WTC11 (cell line): ENCODE data around the gene ZFR. TPM values are rescaled to one million over a fixed set of nuclear protein-coding genes. Genes with fewer than 3 reads are reported as not detected.

ENCODE experiments used
- ATAC-seq: fragments of 200-7000 bp; cut with Tn5 transposase; 2 replicates; pipeline ENCODE4 v1.10.0; 2021; ENCODE audit warnings: mild to moderate bottlenecking, moderate library complexity
- CTCF ChIA-PET: fragments of 300-600 bp; sonication (Branson Sonifier 250); formaldehyde crosslinking; loops from one replicate; lab custom pipeline; 2021; ENCODE audit warnings: antibody characterized with exemption; lab: Charles Lee
- POLR2A ChIA-PET: fragments of 350-600 bp; sonication (Branson Sonifier 250); formaldehyde crosslinking; loops from one replicate; lab custom pipeline; 2021; ENCODE audit warnings: antibody characterized with exemption; lab: Charles Lee
- DNase-seq: peaks from one replicate; pipeline ENCODE4 v3.0.0; 2021; ENCODE audit warnings: low spot score
- H3K27ac Mint-ChIP-seq: 2 replicates; pipeline ENCODE4 v1.8.0; 2021; ENCODE audit warnings: mixed read lengths
- H3K27me3 Mint-ChIP-seq: 2 replicates; pipeline ENCODE4 v1.8.0; 2021; ENCODE audit warnings: low read depth, mild to moderate bottlenecking, moderate library complexity, mixed read lengths
- H3K36me3 Mint-ChIP-seq: 2 replicates; pipeline ENCODE4 v1.8.0; 2021; ENCODE audit warnings: mixed read lengths
- H3K4me1 Mint-ChIP-seq: 2 replicates; pipeline ENCODE4 v1.8.0; 2022; ENCODE audit warnings: mixed read lengths
- H3K4me3 Mint-ChIP-seq: 2 replicates; pipeline ENCODE4 v1.8.0; 2021; ENCODE audit warnings: mild to moderate bottlenecking, moderate library complexity, mixed read lengths
- H3K9me3 Mint-ChIP-seq: 2 replicates; pipeline ENCODE4 v1.8.0; 2021; ENCODE audit warnings: mixed read lengths
- ARID4B ChIP-seq: sonication (generic); formaldehyde crosslinking; IDR thresholded peaks from 2 replicates; pipeline ENCODE4 v1.8.0; 2023; ENCODE audit warnings: missing genetic modification reagents, mild to moderate bottlenecking, borderline replicate concordance
- CBFB ChIP-seq: sonication (generic); formaldehyde crosslinking; IDR thresholded peaks from 2 replicates; pipeline ENCODE4 v1.8.1; 2022; ENCODE audit warnings: mild to moderate bottlenecking, low read depth, missing genetic modification reagents
- CREM ChIP-seq: sonication (generic); formaldehyde crosslinking; IDR thresholded peaks from 2 replicates; pipeline ENCODE4 v1.8.1; 2022; ENCODE audit warnings: mild to moderate bottlenecking, missing genetic modification reagents, moderate library complexity
- FOXP1 ChIP-seq: sonication (generic); formaldehyde crosslinking; IDR thresholded peaks from 2 replicates; pipeline ENCODE4 v1.8.0; 2022; ENCODE audit warnings: missing genetic modification reagents, mild to moderate bottlenecking, moderate library complexity, borderline replicate concordance
- GTF2I ChIP-seq: fragments of 250-450 bp; sonication (Bioruptor Pico); conservative IDR thresholded peaks from 2 replicates; pipeline ENCODE4 v1.4.0; 2021; ENCODE audit warnings: mild to moderate bottlenecking
- IRF1 ChIP-seq: sonication (generic); formaldehyde crosslinking; IDR thresholded peaks from 2 replicates; pipeline ENCODE4 v1.8.0; 2023; ENCODE audit warnings: missing genetic modification reagents
- IRF2 ChIP-seq: sonication (generic); formaldehyde crosslinking; IDR thresholded peaks from 2 replicates; pipeline ENCODE4 v1.8.0; 2022; ENCODE audit warnings: low read depth, missing genetic modification reagents, borderline replicate concordance
- NR2C2 ChIP-seq: sonication (generic); formaldehyde crosslinking; IDR thresholded peaks from 2 replicates; pipeline ENCODE4 v1.8.0; 2022; ENCODE audit warnings: mild to moderate bottlenecking, missing genetic modification reagents
- RORB ChIP-seq: fragments of 250-450 bp; sonication (Bioruptor Pico); IDR thresholded peaks from 2 replicates; pipeline ENCODE4 v1.9.0; 2021; ENCODE audit warnings: mild to moderate bottlenecking
- TCF7 ChIP-seq: sonication (generic); formaldehyde crosslinking; IDR thresholded peaks from 2 replicates; pipeline ENCODE4 v1.8.0; 2022; ENCODE audit warnings: mild to moderate bottlenecking, low read depth, missing genetic modification reagents, moderate library complexity
- TEAD4 ChIP-seq: sonication (generic); formaldehyde crosslinking; IDR thresholded peaks from 2 replicates; pipeline ENCODE4 v1.8.0; 2022; ENCODE audit warnings: mild to moderate bottlenecking, missing genetic modification reagents
- ZBTB21 ChIP-seq: sonication (generic); formaldehyde crosslinking; IDR thresholded peaks from 2 replicates; pipeline ENCODE4 v1.8.1; 2023; ENCODE audit warnings: mild to moderate bottlenecking, missing genetic modification reagents, borderline replicate concordance
- ZNF138 ChIP-seq: sonication (generic); formaldehyde crosslinking; conservative IDR thresholded peaks from 2 replicates; pipeline ENCODE4 v1.8.1; 2022; ENCODE audit warnings: mild to moderate bottlenecking, moderate library complexity, missing genetic modification reagents
- ZNF232 ChIP-seq: sonication (generic); formaldehyde crosslinking; IDR thresholded peaks from 2 replicates; pipeline ENCODE4 v1.8.0; 2022; ENCODE audit warnings: mild to moderate bottlenecking, missing genetic modification reagents
- total RNA-seq: library from RNA; stranded (reverse); gene quantifications from 3 replicates; pipeline ENCODE4 v1.2.3, GENCODE V29; 2021
- TF ChIP-seq, protein P1 (sequence below): sonication (generic); formaldehyde crosslinking; conservative IDR thresholded peaks from 2 replicates; pipeline ENCODE4 v1.8.1; 2023; ENCODE audit warnings: mild to moderate bottlenecking, low read depth, missing genetic modification reagents, moderate library complexity
- TF ChIP-seq, protein P2 (sequence below): fragments of 250-450 bp; sonication (Bioruptor Pico); IDR thresholded peaks from 2 replicates; pipeline ENCODE4 v1.9.0; 2021; ENCODE audit warnings: mild to moderate bottlenecking, borderline replicate concordance
- TF ChIP-seq, protein P3 (sequence below): fragments of 250-450 bp; sonication (Bioruptor Pico); conservative IDR thresholded peaks from 2 replicates; pipeline ENCODE4 v1.9.0; 2021; ENCODE audit warnings: mild to moderate bottlenecking
- TF ChIP-seq, protein P4 (sequence below): sonication (generic); formaldehyde crosslinking; IDR thresholded peaks from 2 replicates; pipeline ENCODE4 v1.8.1; 2023; ENCODE audit warnings: mild to moderate bottlenecking, missing genetic modification reagents, moderate library complexity
- TF ChIP-seq, protein P5 (sequence below): sonication (generic); formaldehyde crosslinking; IDR thresholded peaks from 2 replicates; pipeline ENCODE4 v1.8.1; 2023; ENCODE audit warnings: mild to moderate bottlenecking, missing genetic modification reagents, moderate library complexity

Gene ZFR
- total RNA-seq, 1 experiment from 2014 or later = 64.5 TPM

- TF ChIP-seq ARID4B = no peak
- no peak for TF ChIP-seq TEAD4
- no peak for TF ChIP-seq FOXP1 (CRISPR knock-in tag)
Measured at GRCh38 chr5:32474209-32474854, 29.8 kb upstream of the ZFR start (continued).

DNA sequence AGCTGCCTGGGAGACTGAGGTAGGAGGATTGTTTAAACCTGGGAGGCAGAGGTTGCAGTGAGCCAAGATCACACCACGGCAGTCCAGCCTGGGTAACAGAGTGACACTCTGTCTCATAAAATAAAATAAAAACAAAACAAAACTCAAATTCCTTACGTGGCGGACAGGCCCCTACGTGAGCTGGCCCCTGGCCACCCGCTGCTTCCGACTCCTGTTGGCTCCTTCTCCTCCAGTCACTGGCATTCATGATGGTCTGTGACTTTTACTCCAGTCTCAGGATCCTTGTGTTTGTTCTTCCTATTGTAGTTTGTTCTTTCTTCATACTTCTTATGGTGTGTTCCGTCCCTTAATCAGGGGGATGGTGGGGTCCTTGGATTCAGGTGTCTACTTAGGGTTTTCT lies 28.5 kb upstream of the ZFR start:
- no peak for DNase-seq
- CTCF ChIA-PET = interaction anchor here (1.8 kb wide), 1 partner anchor 17 kb away, joined by 15 read pairs; no protein-coding TSS in a partner anchor
- Mint-ChIP-seq H3K36me3 (no peaks in the 10 kb centered on the region), H3K27me3 (peaks cover 3% of the 10 kb centered on the region), H3K4me3 (no peak overlapping the region), H3K27ac (no peak overlapping the region), H3K4me1 (peaks cover 19% of the 10 kb centered on the region), H3K9me3 (peaks cover 7% of the 10 kb centered on the region; the same call in 1 of the 2 replicates)
- no peak for TF ChIP-seq ZNF232 (CRISPR knock-in tag)
- TF ChIP-seq RORB (CRISPR knock-in tag) = no peak
- no peak for TF ChIP-seq IRF2 (CRISPR knock-in tag)
- TF ChIP-seq NR2C2 (CRISPR knock-in tag) = no peak
- TF ChIP-seq ZNF138 (CRISPR knock-in tag) = no peak
- TF ChIP-seq, protein P1, sequence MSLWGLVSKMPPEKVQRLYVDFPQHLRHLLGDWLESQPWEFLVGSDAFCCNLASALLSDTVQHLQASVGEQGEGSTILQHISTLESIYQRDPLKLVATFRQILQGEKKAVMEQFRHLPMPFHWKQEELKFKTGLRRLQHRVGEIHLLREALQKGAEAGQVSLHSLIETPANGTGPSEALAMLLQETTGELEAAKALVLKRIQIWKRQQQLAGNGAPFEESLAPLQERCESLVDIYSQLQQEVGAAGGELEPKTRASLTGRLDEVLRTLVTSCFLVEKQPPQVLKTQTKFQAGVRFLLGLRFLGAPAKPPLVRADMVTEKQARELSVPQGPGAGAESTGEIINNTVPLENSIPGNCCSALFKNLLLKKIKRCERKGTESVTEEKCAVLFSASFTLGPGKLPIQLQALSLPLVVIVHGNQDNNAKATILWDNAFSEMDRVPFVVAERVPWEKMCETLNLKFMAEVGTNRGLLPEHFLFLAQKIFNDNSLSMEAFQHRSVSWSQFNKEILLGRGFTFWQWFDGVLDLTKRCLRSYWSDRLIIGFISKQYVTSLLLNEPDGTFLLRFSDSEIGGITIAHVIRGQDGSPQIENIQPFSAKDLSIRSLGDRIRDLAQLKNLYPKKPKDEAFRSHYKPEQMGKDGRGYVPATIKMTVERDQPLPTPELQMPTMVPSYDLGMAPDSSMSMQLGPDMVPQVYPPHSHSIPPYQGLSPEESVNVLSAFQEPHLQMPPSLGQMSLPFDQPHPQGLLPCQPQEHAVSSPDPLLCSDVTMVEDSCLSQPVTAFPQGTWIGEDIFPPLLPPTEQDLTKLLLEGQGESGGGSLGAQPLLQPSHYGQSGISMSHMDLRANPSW (CRISPR knock-in tag) = no peak
- TF ChIP-seq CREM = no peak
- TF ChIP-seq, protein P2, sequence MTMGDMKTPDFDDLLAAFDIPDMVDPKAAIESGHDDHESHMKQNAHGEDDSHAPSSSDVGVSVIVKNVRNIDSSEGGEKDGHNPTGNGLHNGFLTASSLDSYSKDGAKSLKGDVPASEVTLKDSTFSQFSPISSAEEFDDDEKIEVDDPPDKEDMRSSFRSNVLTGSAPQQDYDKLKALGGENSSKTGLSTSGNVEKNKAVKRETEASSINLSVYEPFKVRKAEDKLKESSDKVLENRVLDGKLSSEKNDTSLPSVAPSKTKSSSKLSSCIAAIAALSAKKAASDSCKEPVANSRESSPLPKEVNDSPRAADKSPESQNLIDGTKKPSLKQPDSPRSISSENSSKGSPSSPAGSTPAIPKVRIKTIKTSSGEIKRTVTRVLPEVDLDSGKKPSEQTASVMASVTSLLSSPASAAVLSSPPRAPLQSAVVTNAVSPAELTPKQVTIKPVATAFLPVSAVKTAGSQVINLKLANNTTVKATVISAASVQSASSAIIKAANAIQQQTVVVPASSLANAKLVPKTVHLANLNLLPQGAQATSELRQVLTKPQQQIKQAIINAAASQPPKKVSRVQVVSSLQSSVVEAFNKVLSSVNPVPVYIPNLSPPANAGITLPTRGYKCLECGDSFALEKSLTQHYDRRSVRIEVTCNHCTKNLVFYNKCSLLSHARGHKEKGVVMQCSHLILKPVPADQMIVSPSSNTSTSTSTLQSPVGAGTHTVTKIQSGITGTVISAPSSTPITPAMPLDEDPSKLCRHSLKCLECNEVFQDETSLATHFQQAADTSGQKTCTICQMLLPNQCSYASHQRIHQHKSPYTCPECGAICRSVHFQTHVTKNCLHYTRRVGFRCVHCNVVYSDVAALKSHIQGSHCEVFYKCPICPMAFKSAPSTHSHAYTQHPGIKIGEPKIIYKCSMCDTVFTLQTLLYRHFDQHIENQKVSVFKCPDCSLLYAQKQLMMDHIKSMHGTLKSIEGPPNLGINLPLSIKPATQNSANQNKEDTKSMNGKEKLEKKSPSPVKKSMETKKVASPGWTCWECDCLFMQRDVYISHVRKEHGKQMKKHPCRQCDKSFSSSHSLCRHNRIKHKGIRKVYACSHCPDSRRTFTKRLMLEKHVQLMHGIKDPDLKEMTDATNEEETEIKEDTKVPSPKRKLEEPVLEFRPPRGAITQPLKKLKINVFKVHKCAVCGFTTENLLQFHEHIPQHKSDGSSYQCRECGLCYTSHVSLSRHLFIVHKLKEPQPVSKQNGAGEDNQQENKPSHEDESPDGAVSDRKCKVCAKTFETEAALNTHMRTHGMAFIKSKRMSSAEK (CRISPR knock-in tag) = no peak
- TF ChIP-seq, protein P3, sequence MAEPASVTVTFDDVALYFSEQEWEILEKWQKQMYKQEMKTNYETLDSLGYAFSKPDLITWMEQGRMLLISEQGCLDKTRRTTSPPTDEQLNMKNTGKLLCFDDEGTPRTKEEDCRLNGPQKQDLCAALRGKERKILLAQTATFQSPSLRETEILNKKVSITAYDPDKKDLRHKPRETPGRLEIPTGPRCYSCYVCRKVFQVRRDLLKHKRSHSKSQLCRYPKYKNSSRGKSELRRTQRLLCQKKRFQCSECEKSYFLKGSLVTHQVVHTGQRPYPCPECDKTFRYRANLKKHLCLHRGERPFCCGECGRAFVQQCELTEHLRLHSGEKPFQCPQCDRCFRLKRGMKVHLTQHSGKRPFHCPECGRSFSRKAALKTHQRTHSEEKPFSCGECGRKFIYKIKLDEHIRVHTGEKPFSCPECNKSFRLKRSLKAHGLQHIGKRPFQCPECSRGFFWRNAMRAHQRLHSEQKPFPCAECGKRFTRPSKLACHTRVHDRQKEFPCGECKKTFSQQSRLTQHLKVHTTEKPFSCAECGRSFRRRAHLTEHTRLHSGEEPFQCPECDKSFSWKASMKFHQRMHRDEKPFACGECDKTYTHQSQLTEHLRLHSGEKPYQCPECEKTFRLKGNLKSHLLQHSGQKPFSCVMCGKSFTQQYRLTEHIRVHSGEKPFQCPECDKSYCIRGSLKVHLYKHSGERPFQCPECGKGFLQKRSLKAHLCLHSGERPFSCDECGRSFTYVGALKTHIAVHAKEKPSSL (CRISPR knock-in tag) = no peak
- TF ChIP-seq CBFB (CRISPR knock-in tag) = no peak
- TF ChIP-seq, protein P4, sequence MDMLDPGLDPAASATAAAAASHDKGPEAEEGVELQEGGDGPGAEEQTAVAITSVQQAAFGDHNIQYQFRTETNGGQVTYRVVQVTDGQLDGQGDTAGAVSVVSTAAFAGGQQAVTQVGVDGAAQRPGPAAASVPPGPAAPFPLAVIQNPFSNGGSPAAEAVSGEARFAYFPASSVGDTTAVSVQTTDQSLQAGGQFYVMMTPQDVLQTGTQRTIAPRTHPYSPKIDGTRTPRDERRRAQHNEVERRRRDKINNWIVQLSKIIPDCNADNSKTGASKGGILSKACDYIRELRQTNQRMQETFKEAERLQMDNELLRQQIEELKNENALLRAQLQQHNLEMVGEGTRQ (CRISPR knock-in tag) = no peak
- no peak for TF ChIP-seq ZBTB21 (CRISPR knock-in tag)
- no peak for TF ChIP-seq IRF1 (CRISPR knock-in tag)
- TF ChIP-seq, protein P5, sequence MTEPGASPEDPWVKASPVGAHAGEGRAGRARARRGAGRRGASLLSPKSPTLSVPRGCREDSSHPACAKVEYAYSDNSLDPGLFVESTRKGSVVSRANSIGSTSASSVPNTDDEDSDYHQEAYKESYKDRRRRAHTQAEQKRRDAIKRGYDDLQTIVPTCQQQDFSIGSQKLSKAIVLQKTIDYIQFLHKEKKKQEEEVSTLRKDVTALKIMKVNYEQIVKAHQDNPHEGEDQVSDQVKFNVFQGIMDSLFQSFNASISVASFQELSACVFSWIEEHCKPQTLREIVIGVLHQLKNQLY (CRISPR knock-in tag) = no peak
- no peak for TF ChIP-seq GTF2I (CRISPR knock-in tag)
- no peak for TF ChIP-seq TCF7 (CRISPR knock-in tag)
- POLR2A ChIA-PET = no interaction called here
- ATAC-seq = no peak
